PFSK-1 (cell line): ENCODE results near the gene TAMM41. TPM values are rescaled to one million over a fixed set of nuclear protein-coding genes. Genes with fewer than 3 reads are reported as not detected.

Source experiments
- FOXP2 ChIP-seq: optimal IDR thresholded peaks from 2 replicates; pipeline ENCODE3; 2011; ENCODE audit warnings: borderline replicate concordance, control low read depth, inconsistent platforms; ENCODE audit not compliant: insufficient read depth; ENCODE audit errors: extremely low read length, extremely low read depth
- POLR2AphosphoS5 ChIP-seq: IDR thresholded peaks from 2 replicates; pipeline ENCODE4 v1.6.1; 2012; ENCODE audit warnings: low read depth, mild to moderate bottlenecking, control low read depth, low read length, moderate library complexity
- SIN3A ChIP-seq: IDR thresholded peaks from 2 replicates; pipeline ENCODE4 v1.6.1; 2012; ENCODE audit warnings: mild to moderate bottlenecking, low read length, moderate library complexity, borderline replicate concordance; ENCODE audit not compliant: insufficient read depth
- TAF1 ChIP-seq: IDR thresholded peaks from 2 replicates; pipeline ENCODE4 v1.6.1; 2012; ENCODE audit warnings: low read length, control low read depth, borderline replicate concordance; ENCODE audit not compliant: insufficient read depth
- polyA plus RNA-seq: library from polyadenylated mRNA; unstranded; fragments of >200 nt; gene quantifications from one replicate; pipeline ENCODE4 v1.2.1, GENCODE V29; 2012; ENCODE audit warnings: low read depth, missing spikeins; ENCODE audit not compliant: insufficient read length
- TF ChIP-seq, protein P1 (sequence below), 2 experiments: IDR thresholded peaks; 2 replicates each; pipeline versions ENCODE4 v1.6.1 to v1.8.0; 2011 to 2012; ENCODE audit warnings: low read depth in 2 of 2, low read length in 2 of 2, control low read depth in 1 of 2, inconsistent platforms in 1 of 2, mild to moderate bottlenecking in 1 of 2, moderate library complexity in 1 of 2; ENCODE audit not compliant: insufficient read depth in 1 of 2

Gene TAMM41
- polyA plus RNA-seq: 13.5 TPM

GRCh38 chr3:11846281-11847266, at the start of gene TAMM41:
TAMM41 (minus strand) TSS chr3:11846885; CDS start chr3:11846636, 249 bp downstream.
- TF ChIP-seq FOXP2: peak; percentile 97
- TF ChIP-seq, protein P1, sequence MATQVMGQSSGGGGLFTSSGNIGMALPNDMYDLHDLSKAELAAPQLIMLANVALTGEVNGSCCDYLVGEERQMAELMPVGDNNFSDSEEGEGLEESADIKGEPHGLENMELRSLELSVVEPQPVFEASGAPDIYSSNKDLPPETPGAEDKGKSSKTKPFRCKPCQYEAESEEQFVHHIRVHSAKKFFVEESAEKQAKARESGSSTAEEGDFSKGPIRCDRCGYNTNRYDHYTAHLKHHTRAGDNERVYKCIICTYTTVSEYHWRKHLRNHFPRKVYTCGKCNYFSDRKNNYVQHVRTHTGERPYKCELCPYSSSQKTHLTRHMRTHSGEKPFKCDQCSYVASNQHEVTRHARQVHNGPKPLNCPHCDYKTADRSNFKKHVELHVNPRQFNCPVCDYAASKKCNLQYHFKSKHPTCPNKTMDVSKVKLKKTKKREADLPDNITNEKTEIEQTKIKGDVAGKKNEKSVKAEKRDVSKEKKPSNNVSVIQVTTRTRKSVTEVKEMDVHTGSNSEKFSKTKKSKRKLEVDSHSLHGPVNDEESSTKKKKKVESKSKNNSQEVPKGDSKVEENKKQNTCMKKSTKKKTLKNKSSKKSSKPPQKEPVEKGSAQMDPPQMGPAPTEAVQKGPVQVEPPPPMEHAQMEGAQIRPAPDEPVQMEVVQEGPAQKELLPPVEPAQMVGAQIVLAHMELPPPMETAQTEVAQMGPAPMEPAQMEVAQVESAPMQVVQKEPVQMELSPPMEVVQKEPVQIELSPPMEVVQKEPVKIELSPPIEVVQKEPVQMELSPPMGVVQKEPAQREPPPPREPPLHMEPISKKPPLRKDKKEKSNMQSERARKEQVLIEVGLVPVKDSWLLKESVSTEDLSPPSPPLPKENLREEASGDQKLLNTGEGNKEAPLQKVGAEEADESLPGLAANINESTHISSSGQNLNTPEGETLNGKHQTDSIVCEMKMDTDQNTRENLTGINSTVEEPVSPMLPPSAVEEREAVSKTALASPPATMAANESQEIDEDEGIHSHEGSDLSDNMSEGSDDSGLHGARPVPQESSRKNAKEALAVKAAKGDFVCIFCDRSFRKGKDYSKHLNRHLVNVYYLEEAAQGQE (IDR thresholded peaks at IDR 0.05; ENCODE audit: insufficient read depth in 1 of 2, low read depth in 2 of 2, low read length in 2 of 2): no peak
- TF ChIP-seq TAF1: peak; percentile 85; the same call in 1 of the 2 replicates
- TF ChIP-seq POLR2AphosphoS5: peak; percentile 88

DNA sequence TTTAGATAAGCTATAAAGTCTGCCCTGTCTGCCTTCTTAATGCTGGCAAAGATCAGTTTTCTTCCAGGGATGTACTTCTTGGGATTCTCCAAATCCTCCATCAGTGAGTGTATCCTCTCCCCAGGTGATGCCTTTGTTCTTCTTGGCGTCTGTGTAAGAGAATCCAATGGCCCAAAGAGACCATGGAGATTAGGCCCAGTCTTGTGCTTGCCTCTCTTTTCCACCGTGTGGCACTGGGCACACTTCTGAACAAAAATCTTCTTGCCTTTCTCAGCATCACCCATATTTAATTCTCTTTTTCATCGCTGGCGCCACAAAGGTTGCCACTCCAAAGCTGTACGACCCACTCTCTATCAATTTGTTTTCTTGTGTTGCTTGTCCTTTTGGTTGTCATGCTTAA, 32.2 kb upstream of the TAMM41 start:
- TF ChIP-seq POLR2AphosphoS5 (no peak), SIN3A (no peak), TAF1 (no peak), FOXP2 (no peak)
- TF ChIP-seq, protein P1 (IDR thresholded peaks at IDR 0.05; ENCODE audit: insufficient read depth in 1 of 2, low read depth in 2 of 2, low read length in 2 of 2): no peak

- no peak for TF ChIP-seq TAF1
- TF ChIP-seq SIN3A: no peak
- TF ChIP-seq FOXP2: no peak
- TF ChIP-seq, protein P1 (IDR thresholded peaks at IDR 0.05; ENCODE audit: insufficient read depth in 1 of 2, low read depth in 2 of 2, low read length in 2 of 2): no peak
- TF ChIP-seq POLR2AphosphoS5: no peak
Measured at GRCh38 chr3:11853450-11853849, 6.8 kb upstream of the TAMM41 start.

DNA sequence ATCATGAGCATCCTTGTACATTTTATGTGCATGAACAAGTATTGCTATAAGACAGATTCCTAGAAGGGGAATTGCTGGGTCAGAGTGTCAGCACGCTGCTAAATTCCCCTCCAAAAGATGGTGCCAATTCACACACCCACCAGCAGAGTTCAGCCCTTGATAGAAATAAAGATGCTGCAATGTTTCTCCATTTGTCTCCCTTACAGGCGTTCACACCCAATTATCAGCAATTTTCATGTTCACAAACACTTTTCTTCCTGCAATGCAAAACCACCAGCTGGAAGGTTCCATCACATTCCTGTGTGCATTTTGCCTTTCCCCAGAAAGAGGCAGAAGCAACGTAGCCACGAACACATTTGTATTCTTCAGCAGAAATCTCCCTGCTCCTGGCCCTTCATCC, 3.3 kb upstream of the TAMM41 start:
- TF ChIP-seq SIN3A: no peak
- no peak for TF ChIP-seq TAF1
- no peak for TF ChIP-seq FOXP2
- no peak for TF ChIP-seq POLR2AphosphoS5
- TF ChIP-seq, protein P1 (IDR thresholded peaks at IDR 0.05; ENCODE audit: insufficient read depth in 1 of 2, low read depth in 2 of 2, low read length in 2 of 2): no peak
